GM13976 (cell line): Measurements from ENCODE around the gene THRAP3.

Experiments
- DNase-seq: peaks from one replicate; pipeline ENCODE4 v3.0.0; 2012; ENCODE audit warnings: low spot score
- CTCF ChIP-seq: IDR thresholded peaks from 2 replicates; pipeline ENCODE4 v1.5.1; 2012; ENCODE audit warnings: borderline replicate concordance, mild to moderate bottlenecking; ENCODE audit not compliant: insufficient read depth; ENCODE audit errors: extremely low read depth, missing control alignments, control extremely low read depth
- in situ Hi-C: fragments of 300-500 bp; cut with MboI; formaldehyde crosslinking; loops from one replicate; pipeline ENCODE4 v1.12.0; 2022; ENCODE audit warnings: low sequenced_read_pairs, mixed read lengths, inconsistent platforms; ENCODE audit not compliant: unreplicated experiment

THRAP3 gene

GRCh38 chr1:36349241-36349671, 125.0 kb downstream of the THRAP3 start:
- peak; percentile 84 for DNase-seq

GRCh38 chr1:36349839-36350238, 125.6 kb downstream of the THRAP3 start:
- DNase-seq, result no peak
- no peak for TF ChIP-seq CTCF
- in situ Hi-C loops, result no loop called here

More at GRCh38 chr1:36349241-36349671, 125.0 kb downstream of the THRAP3 start:
- TF ChIP-seq CTCF, result no peak
- in situ Hi-C loops, result no loop called here

GRCh38 chr1:36350659-36351226, 126.5 kb downstream of the THRAP3 start:
- in situ Hi-C loops, result no loop called here
- DNase-seq, result no peak
- TF ChIP-seq CTCF, result no peak

- no peak for DNase-seq
- TF ChIP-seq CTCF, result no peak
- in situ Hi-C loops, result no loop called here
These were observed 127.2 kb downstream of the THRAP3 start for GRCh38 chr1:36351227-36351977.

- in situ Hi-C loops, result no loop called here
- no peak for DNase-seq
These were observed 128.1 kb downstream of the THRAP3 start for GRCh38 chr1:36352125-36352909.

More at GRCh38 chr1:36352125-36352909, 128.1 kb downstream of the THRAP3 start:
- no peak for TF ChIP-seq CTCF
